Glutamatergic neuron (in vitro differentiated cells): Measurements from ENCODE around the gene HYDIN. TPM values are rescaled to one million over a fixed set of nuclear protein-coding genes. Genes with fewer than 3 reads are reported as not detected.
"Not testable (repeated sequence)": the region's sequence is repeated elsewhere in the genome, so short reads cannot be mapped to it uniquely, and the experiment has no call there.

Source experiments
- DNase-seq: peaks from one replicate; pipeline ENCODE4 v3.0.0; 2022
- H3K27ac Mint-ChIP-seq: one replicate; pipeline ENCODE4 v1.8.0; 2020; ENCODE audit warnings: mild to moderate bottlenecking, mixed read lengths, inconsistent platforms; ENCODE audit not compliant: unreplicated experiment
- H3K27me3 Mint-ChIP-seq: one replicate; pipeline ENCODE4 v1.8.0; 2020; ENCODE audit warnings: mild to moderate bottlenecking, moderate library complexity, mixed read lengths, inconsistent platforms; ENCODE audit not compliant: unreplicated experiment
- H3K36me3 Mint-ChIP-seq: one replicate; pipeline ENCODE4 v1.8.0; 2020; ENCODE audit warnings: mild to moderate bottlenecking, mixed read lengths, inconsistent platforms; ENCODE audit not compliant: unreplicated experiment
- H3K4me1 Mint-ChIP-seq: one replicate; pipeline ENCODE4 v1.8.0; 2020; ENCODE audit warnings: mild to moderate bottlenecking, low read depth, mixed read lengths, inconsistent platforms; ENCODE audit not compliant: unreplicated experiment
- H3K4me3 Mint-ChIP-seq: one replicate; pipeline ENCODE4 v1.8.0; 2020; ENCODE audit warnings: mild to moderate bottlenecking, mixed read lengths, inconsistent platforms; ENCODE audit not compliant: unreplicated experiment
- H3K9me3 Mint-ChIP-seq: one replicate; pipeline ENCODE4 v1.8.0; 2020; ENCODE audit warnings: mild to moderate bottlenecking, moderate library complexity, mixed read lengths, inconsistent platforms; ENCODE audit not compliant: unreplicated experiment
- total RNA-seq: library from RNA; stranded (reverse); fragmentation: NEBNext Ultra II Directional; extraction: Animal tissue kit (Norgen Biotek cat#: 25700); gene quantifications from one replicate; pipeline ENCODE4 v1.2.1, GENCODE V29; 2021; ENCODE audit not compliant: unreplicated experiment
- TF ChIP-seq, protein P1 (sequence below): fragments of 200-600 bp; sonication (generic); IDR thresholded peaks from one replicate; pipeline ENCODE4 v1.5.0; 2021; ENCODE audit not compliant: partially characterized antibody, unreplicated experiment

Gene HYDIN
- total RNA-seq, 1 donor from 2014 or later, result 7.0 TPM

DNA sequence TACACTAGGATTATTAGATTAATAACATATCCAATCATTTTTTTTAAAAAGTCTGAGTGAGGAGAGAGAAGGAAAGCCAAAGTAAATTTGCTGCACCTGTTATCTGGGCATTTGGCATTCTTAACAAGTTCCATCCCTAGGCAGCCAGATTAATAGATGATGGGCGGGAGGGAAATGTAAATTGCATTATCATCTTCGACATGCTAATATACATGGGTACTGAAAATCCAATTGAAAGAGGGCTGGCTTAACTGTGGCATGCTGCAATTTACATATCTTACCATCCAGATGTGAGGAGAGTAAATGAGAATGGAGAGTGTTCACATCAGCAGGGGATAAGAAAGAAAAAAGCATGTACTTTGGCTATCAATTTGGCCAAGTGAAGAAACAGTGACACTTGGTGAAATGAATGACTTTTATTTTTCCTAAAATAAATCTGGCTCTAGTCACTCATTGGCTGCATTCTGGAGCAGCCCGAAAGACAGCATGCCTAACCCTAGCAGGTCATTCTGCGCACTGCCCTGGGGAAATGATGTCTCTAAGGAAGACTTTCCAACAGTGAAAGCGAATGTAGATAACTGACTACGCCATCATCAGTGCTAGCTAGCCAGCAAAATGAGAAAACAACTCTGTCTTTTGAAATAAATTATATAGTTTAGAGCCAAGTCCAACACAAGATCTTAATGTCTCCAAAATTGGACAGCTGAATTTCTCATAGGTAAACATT is 57.9 kb downstream of the HYDIN start:
- Mint-ChIP-seq H3K36me3 (no peaks in the 10 kb centered on the region), H3K4me1 (no peaks in the 10 kb centered on the region), H3K4me3 (no peak overlapping the region), H3K27me3 (no peaks in the 10 kb centered on the region), H3K27ac (no peak overlapping the region), H3K9me3 (no peaks in the 10 kb centered on the region)
- no peak for DNase-seq
- TF ChIP-seq, protein P1, sequence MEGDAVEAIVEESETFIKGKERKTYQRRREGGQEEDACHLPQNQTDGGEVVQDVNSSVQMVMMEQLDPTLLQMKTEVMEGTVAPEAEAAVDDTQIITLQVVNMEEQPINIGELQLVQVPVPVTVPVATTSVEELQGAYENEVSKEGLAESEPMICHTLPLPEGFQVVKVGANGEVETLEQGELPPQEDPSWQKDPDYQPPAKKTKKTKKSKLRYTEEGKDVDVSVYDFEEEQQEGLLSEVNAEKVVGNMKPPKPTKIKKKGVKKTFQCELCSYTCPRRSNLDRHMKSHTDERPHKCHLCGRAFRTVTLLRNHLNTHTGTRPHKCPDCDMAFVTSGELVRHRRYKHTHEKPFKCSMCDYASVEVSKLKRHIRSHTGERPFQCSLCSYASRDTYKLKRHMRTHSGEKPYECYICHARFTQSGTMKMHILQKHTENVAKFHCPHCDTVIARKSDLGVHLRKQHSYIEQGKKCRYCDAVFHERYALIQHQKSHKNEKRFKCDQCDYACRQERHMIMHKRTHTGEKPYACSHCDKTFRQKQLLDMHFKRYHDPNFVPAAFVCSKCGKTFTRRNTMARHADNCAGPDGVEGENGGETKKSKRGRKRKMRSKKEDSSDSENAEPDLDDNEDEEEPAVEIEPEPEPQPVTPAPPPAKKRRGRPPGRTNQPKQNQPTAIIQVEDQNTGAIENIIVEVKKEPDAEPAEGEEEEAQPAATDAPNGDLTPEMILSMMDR, result no peak

DNA sequence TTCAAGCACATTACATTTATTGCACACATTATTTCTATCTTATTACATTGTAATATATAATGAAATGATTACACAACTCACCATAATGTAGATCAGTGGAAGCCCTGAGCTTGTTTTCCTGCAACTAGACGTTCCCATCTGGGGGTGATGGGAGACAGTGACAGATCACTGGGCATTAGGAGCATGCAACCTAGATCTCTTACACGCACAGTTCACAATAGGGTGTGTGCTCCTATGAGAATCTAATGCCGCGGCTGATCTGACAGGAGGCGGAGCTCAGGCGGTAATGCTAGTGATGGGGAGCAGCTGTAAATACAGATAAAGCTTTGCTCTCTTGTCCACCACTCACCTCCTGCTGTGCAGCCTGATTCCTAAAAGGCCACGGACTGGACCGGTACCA is 69.5 kb downstream of the HYDIN start:
- H3K27me3 Mint-ChIP-seq, H3K27ac Mint-ChIP-seq, H3K9me3 Mint-ChIP-seq, H3K36me3 Mint-ChIP-seq, DNase-seq, H3K4me1 Mint-ChIP-seq, H3K4me3 Mint-ChIP-seq: not testable (repeated sequence)

- not testable (repeated sequence) for H3K4me1 Mint-ChIP-seq, H3K36me3 Mint-ChIP-seq, H3K27ac Mint-ChIP-seq, H3K4me3 Mint-ChIP-seq, H3K9me3 Mint-ChIP-seq, DNase-seq, H3K27me3 Mint-ChIP-seq
These were observed 73.2 kb downstream of the HYDIN start for GRCh38 chr16:71157278-71157677.

DNA sequence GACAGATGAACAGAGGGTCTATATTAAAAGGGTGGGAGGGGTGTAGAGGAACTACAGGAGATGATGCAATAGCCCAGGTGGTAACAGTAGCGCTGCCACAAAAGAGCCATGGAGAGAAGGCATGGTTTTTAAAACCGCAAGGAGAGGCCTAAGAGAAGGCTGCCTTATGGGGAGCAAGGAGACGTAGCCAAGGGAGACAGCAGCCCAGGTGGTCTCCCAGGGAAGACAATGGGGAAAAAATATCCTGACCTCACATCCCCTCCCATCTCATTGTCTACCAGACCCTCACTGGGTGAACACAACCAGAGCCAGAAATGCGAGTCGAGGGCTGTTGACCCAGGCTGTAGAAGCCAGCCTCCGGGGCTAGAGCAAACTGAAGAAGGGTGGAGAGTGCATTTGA is 77.2 kb downstream of the HYDIN start:
- H3K4me3 Mint-ChIP-seq, H3K27ac Mint-ChIP-seq, H3K27me3 Mint-ChIP-seq, H3K9me3 Mint-ChIP-seq, DNase-seq, H3K36me3 Mint-ChIP-seq, H3K4me1 Mint-ChIP-seq: not testable (repeated sequence)

- not testable (repeated sequence) for H3K4me1 Mint-ChIP-seq, H3K27ac Mint-ChIP-seq, H3K27me3 Mint-ChIP-seq, DNase-seq, H3K36me3 Mint-ChIP-seq, H3K4me3 Mint-ChIP-seq, H3K9me3 Mint-ChIP-seq
These were observed 78.9 kb downstream of the HYDIN start for GRCh38 chr16:71151654-71152053.

DNA sequence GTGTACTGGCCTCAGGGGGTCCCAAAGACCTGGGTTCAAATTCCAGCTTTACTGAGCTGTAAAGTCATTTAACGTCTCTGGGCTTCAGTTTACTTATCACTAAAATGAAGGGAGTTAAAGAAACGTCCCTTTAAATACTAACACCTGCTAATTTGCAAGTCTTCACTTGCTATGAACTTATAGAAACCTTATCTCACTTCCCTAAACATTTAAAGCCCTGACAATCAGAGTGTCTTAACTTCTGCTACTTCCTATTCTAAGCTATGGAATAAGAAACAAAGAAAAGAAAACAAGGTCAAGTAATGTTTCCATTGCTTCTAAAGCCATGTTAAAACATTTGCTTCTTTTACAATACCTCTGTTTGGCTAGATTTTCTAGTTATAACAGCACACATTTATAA is 87.3 kb downstream of the HYDIN start:
- H3K4me3 Mint-ChIP-seq, H3K27me3 Mint-ChIP-seq, H3K36me3 Mint-ChIP-seq, DNase-seq, H3K9me3 Mint-ChIP-seq, H3K4me1 Mint-ChIP-seq, H3K27ac Mint-ChIP-seq: not testable (repeated sequence)

DNA sequence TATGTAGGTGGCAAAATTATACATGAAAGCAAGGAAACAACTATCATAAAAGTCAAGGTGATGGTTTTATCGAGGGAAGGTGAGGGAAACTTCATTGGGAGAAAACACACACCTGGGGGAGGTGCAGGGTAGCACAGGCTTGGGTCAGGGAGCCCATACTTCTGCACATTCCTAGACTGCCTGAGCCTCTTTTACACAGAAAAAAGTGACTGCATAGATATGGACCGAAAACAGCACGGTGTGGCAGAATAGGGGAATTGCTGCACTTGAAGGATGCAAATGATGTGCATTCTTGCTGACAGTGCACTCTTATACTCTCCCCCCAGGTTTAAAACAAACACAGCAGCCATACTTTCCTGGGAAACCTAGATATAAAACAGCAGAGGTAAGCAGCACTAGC is 120.0 kb downstream of the HYDIN start:
- not testable (repeated sequence) for H3K27me3 Mint-ChIP-seq, H3K36me3 Mint-ChIP-seq, DNase-seq, H3K9me3 Mint-ChIP-seq, H3K4me1 Mint-ChIP-seq, H3K27ac Mint-ChIP-seq, H3K4me3 Mint-ChIP-seq

DNA sequence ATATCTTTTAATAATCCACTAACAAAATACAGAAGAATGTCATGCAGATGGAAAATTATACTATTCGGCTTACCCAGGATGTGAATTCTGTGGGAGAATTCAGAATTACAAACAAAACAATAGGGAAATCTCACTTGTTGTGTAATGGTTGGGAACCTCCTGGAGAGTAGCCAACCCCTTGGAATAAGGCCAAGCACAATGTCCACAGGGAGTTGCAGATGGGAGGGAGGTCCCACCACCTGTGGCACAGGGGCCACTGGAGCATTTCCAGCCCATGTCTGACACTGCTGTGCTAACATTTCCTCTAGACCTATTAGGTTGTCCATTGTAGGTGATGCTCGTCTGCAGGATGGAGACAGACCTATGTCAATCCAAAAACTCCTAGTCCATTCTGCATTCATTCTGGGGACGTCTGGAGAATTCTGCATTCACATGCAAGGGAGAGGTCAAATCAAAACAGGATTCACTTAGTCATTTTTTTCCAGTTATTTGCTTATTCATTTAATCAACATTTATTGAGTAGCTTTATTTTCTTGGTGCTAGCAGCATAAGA is 120.8 kb downstream of the HYDIN start:
- H3K36me3 Mint-ChIP-seq, result not testable (repeated sequence)

DNA sequence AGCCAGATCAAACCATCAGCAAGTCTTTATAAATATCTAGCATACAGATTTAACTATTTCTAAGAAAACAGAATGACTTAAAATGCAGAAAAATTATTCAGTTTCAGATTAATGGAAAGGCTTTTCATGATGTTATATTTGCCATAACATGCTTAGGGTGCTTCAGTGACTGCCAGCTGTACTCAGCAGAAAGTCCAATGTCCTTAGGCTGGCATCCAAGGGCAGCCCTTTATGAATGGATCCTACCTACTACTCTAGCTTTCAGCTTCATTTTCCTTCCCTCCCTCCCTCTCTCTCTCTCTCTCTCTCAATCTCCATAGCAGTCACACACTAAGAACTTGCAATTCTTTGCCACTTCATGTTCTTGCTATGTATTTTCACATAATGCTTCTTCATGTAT is 124.6 kb downstream of the HYDIN start:
- not testable (repeated sequence) for DNase-seq, H3K9me3 Mint-ChIP-seq, H3K27me3 Mint-ChIP-seq, H3K4me1 Mint-ChIP-seq, H3K4me3 Mint-ChIP-seq, H3K36me3 Mint-ChIP-seq, H3K27ac Mint-ChIP-seq

More for the DNA sequence above, 120.8 kb downstream of the HYDIN start:
- H3K9me3 Mint-ChIP-seq, DNase-seq, H3K27me3 Mint-ChIP-seq, H3K4me3 Mint-ChIP-seq, H3K27ac Mint-ChIP-seq, H3K4me1 Mint-ChIP-seq: not testable (repeated sequence)

- not testable (repeated sequence) for DNase-seq, H3K9me3 Mint-ChIP-seq, H3K27me3 Mint-ChIP-seq, H3K36me3 Mint-ChIP-seq, H3K4me3 Mint-ChIP-seq, H3K4me1 Mint-ChIP-seq, H3K27ac Mint-ChIP-seq
These were observed 146.9 kb downstream of the HYDIN start for GRCh38 chr16:71083573-71083972.

DNA sequence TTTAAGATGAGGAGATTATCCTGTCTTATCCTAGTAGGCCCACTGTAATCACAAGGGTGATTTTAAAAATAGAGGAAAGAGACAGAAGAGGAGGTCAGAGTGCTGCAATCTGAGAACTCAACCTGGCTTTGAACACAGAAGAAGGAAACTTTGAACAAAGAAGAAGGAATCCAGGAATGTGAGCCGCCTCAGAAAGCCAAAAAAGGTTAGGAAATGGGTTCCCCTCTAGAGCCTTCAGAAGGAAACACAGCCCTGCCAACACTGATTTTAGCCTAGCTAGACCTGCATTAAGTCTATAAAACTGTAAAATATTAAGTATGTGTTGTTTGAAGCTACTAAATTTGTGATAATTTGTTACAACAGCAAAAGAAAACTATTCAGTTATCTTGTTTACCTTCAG is 149.7 kb downstream of the HYDIN start:
- H3K9me3 Mint-ChIP-seq, H3K4me1 Mint-ChIP-seq, DNase-seq, H3K27me3 Mint-ChIP-seq, H3K36me3 Mint-ChIP-seq, H3K4me3 Mint-ChIP-seq, H3K27ac Mint-ChIP-seq: not testable (repeated sequence)

DNA sequence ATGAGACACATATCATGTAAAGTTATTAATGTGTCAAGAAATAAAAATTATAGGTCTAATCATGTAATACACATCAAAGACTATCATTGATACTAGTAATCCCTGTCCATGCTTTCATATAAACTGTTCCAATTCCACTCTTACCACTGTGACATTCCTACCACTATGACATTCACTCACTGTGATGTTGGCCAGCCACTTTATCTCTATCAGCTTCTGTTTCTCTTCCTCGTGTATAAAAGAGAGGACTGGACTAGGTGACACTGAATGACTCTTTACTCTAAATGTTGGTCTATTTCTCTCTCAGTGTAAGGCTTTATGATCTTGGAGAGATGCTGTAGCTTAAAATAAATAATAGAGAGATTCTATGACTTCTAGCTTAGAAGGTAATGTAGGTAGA is 150.3 kb downstream of the HYDIN start:
- not testable (repeated sequence) for H3K27ac Mint-ChIP-seq, H3K36me3 Mint-ChIP-seq, H3K4me1 Mint-ChIP-seq, H3K27me3 Mint-ChIP-seq, DNase-seq, H3K4me3 Mint-ChIP-seq, H3K9me3 Mint-ChIP-seq
